Epidermal melanocyte (primary cell): ENCODE data around the gene LCORL.
"Not testable (repeated sequence)": the region's sequence is repeated elsewhere in the genome, so short reads cannot be mapped to it uniquely, and the experiment has no call there.

ENCODE experiments used
- DNase-seq: peaks from one replicate; pipeline ENCODE4 v3.0.0; 2011; ENCODE audit warnings: low spot score; ENCODE audit not compliant: insufficient read length

The LCORL gene

GRCh38 chr4:17933126-17933525 lies 88.4 kb downstream of the LCORL start:
- DNase-seq: no peak

- DNase-seq: no peak
Measured at GRCh38 chr4:17932041-17932440, 89.5 kb downstream of the LCORL start.

GRCh38 chr4:17930256-17930655 lies 91.3 kb downstream of the LCORL start:
- no peak for DNase-seq

GRCh38 chr4:17924189-17924588 lies 97.4 kb downstream of the LCORL start:
- no peak for DNase-seq

- no peak for DNase-seq
Measured at GRCh38 chr4:17921451-17921850, 100.1 kb downstream of the LCORL start.

GRCh38 chr4:17920681-17921080 lies 100.9 kb downstream of the LCORL start:
- DNase-seq: no peak

GRCh38 chr4:17915439-17915838 lies 106.1 kb downstream of the LCORL start:
- no peak for DNase-seq

- DNase-seq: no peak
Measured at GRCh38 chr4:17912011-17912410, 109.5 kb downstream of the LCORL start.

- DNase-seq: no peak
Measured at GRCh38 chr4:17911608-17912007, 109.9 kb downstream of the LCORL start.

GRCh38 chr4:17898553-17899055 lies 123.0 kb downstream of the LCORL start:
- no peak for DNase-seq

GRCh38 chr4:17895481-17895880 lies 126.1 kb downstream of the LCORL start:
- DNase-seq: no peak

- DNase-seq: no peak
Measured at GRCh38 chr4:17894421-17894820, 127.1 kb downstream of the LCORL start.

GRCh38 chr4:17889692-17890091 lies 131.9 kb downstream of the LCORL start:
- no peak for DNase-seq

GRCh38 chr4:17884511-17884910 lies 137.0 kb downstream of the LCORL start:
- DNase-seq: no peak

GRCh38 chr4:17884063-17884462 lies 137.5 kb downstream of the LCORL start:
- no peak for DNase-seq

- no peak for DNase-seq
Measured at GRCh38 chr4:17877661-17878060, 143.9 kb downstream of the LCORL start.

GRCh38 chr4:17876943-17877342 lies 144.6 kb downstream of the LCORL start:
- no peak for DNase-seq

- no peak for DNase-seq
Measured at GRCh38 chr4:17875402-17876070, 146.0 kb downstream of the LCORL start.

- no peak for DNase-seq
Measured at GRCh38 chr4:17869327-17869726, 152.2 kb downstream of the LCORL start.

- no peak for DNase-seq
Measured at GRCh38 chr4:17867276-17867675, 154.3 kb downstream of the LCORL start.

GRCh38 chr4:17866810-17867209 lies 154.7 kb downstream of the LCORL start:
- DNase-seq: no peak

GRCh38 chr4:17865866-17866363 lies 155.6 kb downstream of the LCORL start:
- DNase-seq: no peak

GRCh38 chr4:17861906-17862305 lies 159.6 kb downstream of the LCORL start:
- DNase-seq: not testable (repeated sequence)
